ENCODE results near the gene RAB18. TPM values are rescaled to one million over a fixed set of nuclear protein-coding genes. Genes with fewer than 3 reads are reported as not detected.

Gene RAB18
- total and polyA plus RNA-seq, 2 of the 8 experiments (the other 6 are each of a cell fraction or from before 2014, with no cell fraction given), result 14.7 to 69.7 TPM

DNA sequence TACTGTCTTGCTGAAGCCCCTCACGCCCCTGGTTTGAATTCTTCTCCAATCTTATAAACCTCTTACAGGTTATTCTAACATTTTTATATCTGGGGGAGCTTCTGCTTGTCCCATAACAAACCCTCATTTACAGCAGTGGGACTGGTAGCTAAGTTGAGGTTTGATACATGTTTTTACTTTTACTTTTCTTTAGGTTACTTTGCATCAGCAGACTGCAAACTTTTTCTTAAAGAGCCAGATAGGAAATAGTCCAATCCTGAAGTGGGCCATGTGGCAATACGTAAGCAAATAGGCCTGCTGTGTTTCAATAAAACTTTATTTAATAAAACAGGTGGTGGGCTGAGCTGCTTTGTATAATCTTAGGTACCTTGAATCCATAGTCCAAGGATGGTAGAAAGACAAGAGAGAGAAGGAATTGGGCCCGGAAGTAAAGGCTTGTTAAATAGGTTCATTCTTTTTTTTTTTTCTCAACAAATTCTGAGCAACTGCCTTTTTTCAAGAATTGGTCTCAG, 27.3 kb downstream of the RAB18 start:
- no peak overlapping the region for H3K27ac ChIP-seq (ENCODE audit: low read depth, low read length)
- no peaks in the 10 kb centered on the region for H4K20me1 ChIP-seq (replicated peaks in 1 of 2; ENCODE audit: control insufficient read depth in 1 of 2, insufficient read depth in 2 of 2, low read length in 2 of 2)
- no peak for FAIRE-seq
- no peak overlapping the region for H2AFZ ChIP-seq (ENCODE audit: low read length)
- H4K91ac ChIP-seq (replicated peaks; ENCODE audit: insufficient read length, low read length), result no peak overlapping the region
- no peaks in the 10 kb centered on the region for H3K27me3 ChIP-seq (replicated peaks in 1 of 4; ENCODE audit: control insufficient read depth in 3 of 4, extremely low read depth in 1 of 4, insufficient read depth in 3 of 4, low read length in 3 of 4)
- no peak overlapping the region for H3K18ac ChIP-seq (ENCODE audit: extremely low read depth, low read length)
- CTCF ChIA-PET (ENCODE audit: partially characterized antibody), result no interaction called here
- no peak overlapping the region for H4K5ac ChIP-seq (ENCODE audit: insufficient read length, low read depth, low read length)
- H3K36me3 ChIP-seq (ENCODE audit: control insufficient read depth in 2 of 4, insufficient read depth in 4 of 4, low read length in 3 of 4), result peaks cover 0 to 13% (median 2%) of the 10 kb centered on the region in 4 experiments; a peak in 3 of 8 replicates
- no peaks in the 10 kb centered on the region for H3K23me2 ChIP-seq (ENCODE audit: low read depth, low read length)
- no peak overlapping the region for H3K56ac ChIP-seq (replicated peaks; ENCODE audit: insufficient read length, low read depth, low read length)
- H3K79me1 ChIP-seq (ENCODE audit: low read depth, low read length), result no peaks in the 10 kb centered on the region; the same call in 1 of the 2 replicates
- H3K79me2 ChIP-seq (ENCODE audit: control insufficient read depth in 1 of 2, insufficient read depth in 2 of 2, low read length in 2 of 2), result peaks cover 0 to 10% of the 10 kb centered on the region in 2 experiments; a peak in 1 of 4 replicates
- H3K14ac ChIP-seq (ENCODE audit: insufficient read length), result no peak overlapping the region
- H3K9me3 ChIP-seq (ENCODE audit: insufficient read depth in 2 of 2, low read depth in 1 of 2, low read length in 1 of 2), result no peaks in the 10 kb centered on the region
- 88% methylated on average over 3 of the region's 3 CpGs; no CpG with 5 or more reads in 1 of the 2 experiments for WGBS, 2 experiments (ENCODE audit: extremely low coverage in 1 of 2, insufficient coverage in 1 of 2, insufficient read length in 1 of 2, insufficient replicate concordance in 2 of 2, low coverage in 1 of 2, low lambda C conversion rate in 2 of 2, missing lambda C conversion rate in 1 of 2)
- no peak overlapping the region for H2BK120ac ChIP-seq (replicated peaks; ENCODE audit: low read depth, low read length)
- no peak overlapping the region for H2AK5ac ChIP-seq (ENCODE audit: low read depth, low read length)
- no peak overlapping the region for H2BK5ac ChIP-seq (ENCODE audit: low read depth, low read length)
- POLR2A ChIA-PET (ENCODE audit: partially characterized antibody), result interaction anchor here (0.6 kb wide), 1 partner anchor 633 kb away, joined by 3 read pairs; no protein-coding TSS in a partner anchor
- no peak overlapping the region for H2BK12ac ChIP-seq (ENCODE audit: low read depth, low read length)
- no peak overlapping the region for H3K4me2 ChIP-seq (ENCODE audit: insufficient read depth in 1 of 2, low read depth in 2 of 2, low read length in 2 of 2)
- H2BK15ac ChIP-seq (ENCODE audit: low read length), result no peak overlapping the region
- H3K4me3 ChIP-seq (ENCODE audit: extremely low read depth in 1 of 4, insufficient read depth in 2 of 4, low read depth in 3 of 4, low read length in 4 of 4), result no peak overlapping the region
- H3K4me1 ChIP-seq (replicated peaks in 1 of 4; ENCODE audit: control insufficient read depth in 3 of 4, insufficient read depth in 4 of 4, low read length in 3 of 4), result peaks cover 0 to 9% (median 0%) of the 10 kb centered on the region in 4 experiments; a peak in 1 of 7 replicates
- DNase-seq (ENCODE audit: low read depth in 1 of 2, low spot score in 2 of 2), result no peak
- H3K9ac ChIP-seq (replicated peaks in 1 of 4; ENCODE audit: extremely low read depth in 1 of 4, low read depth in 3 of 4, low read length in 3 of 4), result no peak overlapping the region
- no peak overlapping the region for H4K8ac ChIP-seq (ENCODE audit: extremely low read depth, insufficient read depth, low read length)
- H2BK20ac ChIP-seq (ENCODE audit: low read length), result no peak overlapping the region
- H3K4ac ChIP-seq (replicated peaks; ENCODE audit: insufficient read length, low read depth, low read length), result no peak overlapping the region
- TF ChIP-seq TAF1 (IDR thresholded peaks at IDR 0.05; ENCODE audit: low read depth, low read length) (no peak), POLR2AphosphoS5 (IDR thresholded peaks at IDR 0.05; ENCODE audit: low read depth, low read length) (no peak), HDAC2 (IDR thresholded peaks at IDR 0.05; ENCODE audit: borderline replicate concordance in 1 of 2, low read depth in 2 of 2, low read length in 2 of 2) (no peak), RXRA (IDR thresholded peaks at IDR 0.05; ENCODE audit: insufficient read depth, low read depth, low read length) (no peak), PHF8 (conservative IDR thresholded peaks at IDR 0.05; ENCODE audit: low read depth, low read length) (no peak)
- TF ChIP-seq, protein P1, sequence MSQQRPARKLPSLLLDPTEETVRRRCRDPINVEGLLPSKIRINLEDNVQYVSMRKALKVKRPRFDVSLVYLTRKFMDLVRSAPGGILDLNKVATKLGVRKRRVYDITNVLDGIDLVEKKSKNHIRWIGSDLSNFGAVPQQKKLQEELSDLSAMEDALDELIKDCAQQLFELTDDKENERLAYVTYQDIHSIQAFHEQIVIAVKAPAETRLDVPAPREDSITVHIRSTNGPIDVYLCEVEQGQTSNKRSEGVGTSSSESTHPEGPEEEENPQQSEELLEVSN (IDR thresholded peaks at IDR 0.05), result no peak
- H3K23ac ChIP-seq (ENCODE audit: insufficient read length), result no peak overlapping the region
